HG03159 (cell line): ENCODE data around the gene EBF3.

ENCODE experiments used
- ATAC-seq: cut with Tn5 transposase; IDR thresholded peaks from one replicate; pipeline ENCODE4 v1.9.1; 2021; ENCODE audit warnings: mild to moderate bottlenecking, moderate library complexity; ENCODE audit not compliant: unreplicated experiment

The EBF3 gene

GRCh38 chr10:129945941-129946760 is 17.9 kb downstream of the EBF3 start:
- ATAC-seq: no peak

- no peak for ATAC-seq
Measured at GRCh38 chr10:129945526-129945925, 18.5 kb downstream of the EBF3 start.

GRCh38 chr10:129945064-129945463 is 19.0 kb downstream of the EBF3 start:
- ATAC-seq: no peak

- no peak for ATAC-seq
Measured at GRCh38 chr10:129944456-129944855, 19.6 kb downstream of the EBF3 start.

GRCh38 chr10:129942936-129943715 is 20.9 kb downstream of the EBF3 start:
- no peak for ATAC-seq

- no peak for ATAC-seq
Measured at GRCh38 chr10:129942391-129942790, 21.7 kb downstream of the EBF3 start.

GRCh38 chr10:129942019-129942277 is 22.1 kb downstream of the EBF3 start:
- ATAC-seq: no peak

- ATAC-seq: no peak
Measured at GRCh38 chr10:129941199-129942018, 22.7 kb downstream of the EBF3 start.

- no peak for ATAC-seq
Measured at GRCh38 chr10:129940617-129941198, 23.4 kb downstream of the EBF3 start.

GRCh38 chr10:129939416-129940275 is 24.4 kb downstream of the EBF3 start:
- ATAC-seq: no peak

GRCh38 chr10:129938460-129938859 is 25.6 kb downstream of the EBF3 start:
- ATAC-seq: no peak

- ATAC-seq: no peak
Measured at GRCh38 chr10:129937351-129937751, 26.7 kb downstream of the EBF3 start.

- no peak for ATAC-seq
Measured at GRCh38 chr10:129936923-129937300, 27.2 kb downstream of the EBF3 start.

GRCh38 chr10:129936266-129936922 is 27.7 kb downstream of the EBF3 start:
- ATAC-seq: no peak

- no peak for ATAC-seq
Measured at GRCh38 chr10:129935867-129936152, 28.3 kb downstream of the EBF3 start.

- no peak for ATAC-seq
Measured at GRCh38 chr10:129935102-129935866, 28.8 kb downstream of the EBF3 start.

- ATAC-seq: no peak
Measured at GRCh38 chr10:129934196-129934925, 29.7 kb downstream of the EBF3 start.

GRCh38 chr10:129933456-129934092 is 30.5 kb downstream of the EBF3 start:
- ATAC-seq: no peak
